GDM1 (cell line): ENCODE results near the gene SMIM20.
"Not testable (repeated sequence)": the region's sequence is repeated elsewhere in the genome, so short reads cannot be mapped to it uniquely, and the experiment has no call there.

Experiments
- DNase-seq: peaks from one replicate; lab custom pipeline; 2025; lab: John Stamatoyannopoulos, UW

The SMIM20 gene

GRCh38 chr4:25913851-25914669 is at the start of gene SMIM20:
TSS of gene SMIM20 (plus strand) at chr4:25914220. CDS start at chr4:25914314, 94 bp downstream.
- peak; percentile 82 for DNase-seq

- no peak for DNase-seq
Measured at GRCh38 chr4:25865586-25865985, 48.4 kb upstream of the SMIM20 start.

- not testable (repeated sequence) for DNase-seq
Measured at GRCh38 chr4:25866401-25866800, 47.6 kb upstream of the SMIM20 start.

- no peak for DNase-seq
Measured at GRCh38 chr4:25867781-25868294, 46.2 kb upstream of the SMIM20 start.

- DNase-seq = no peak
Measured at GRCh38 chr4:25870081-25870480, 43.9 kb upstream of the SMIM20 start.

- DNase-seq = no peak
Measured at GRCh38 chr4:25872851-25873631, 41.0 kb upstream of the SMIM20 start.

- DNase-seq = no peak
Measured at GRCh38 chr4:25873632-25874129, 40.3 kb upstream of the SMIM20 start.

- no peak for DNase-seq
Measured at GRCh38 chr4:25874655-25875054, 39.4 kb upstream of the SMIM20 start.

- no peak for DNase-seq
Measured at GRCh38 chr4:25875281-25875745, 38.7 kb upstream of the SMIM20 start.

- no peak for DNase-seq
Measured at GRCh38 chr4:25878676-25879075, 35.3 kb upstream of the SMIM20 start.

- DNase-seq = no peak
Measured at GRCh38 chr4:25879091-25879584, 34.9 kb upstream of the SMIM20 start.

- no peak for DNase-seq
Measured at GRCh38 chr4:25879587-25879986, 34.4 kb upstream of the SMIM20 start.

- DNase-seq = no peak
Measured at GRCh38 chr4:25879991-25880651, 33.9 kb upstream of the SMIM20 start.

GRCh38 chr4:25881193-25881592 is 32.8 kb upstream of the SMIM20 start:
- DNase-seq = no peak

GRCh38 chr4:25882226-25882625 is 31.8 kb upstream of the SMIM20 start:
- DNase-seq = no peak

- DNase-seq = no peak
Measured at GRCh38 chr4:25883565-25883964, 30.5 kb upstream of the SMIM20 start.

- no peak for DNase-seq
Measured at GRCh38 chr4:25884031-25884782, 29.8 kb upstream of the SMIM20 start.

GRCh38 chr4:25888781-25889180 is 25.2 kb upstream of the SMIM20 start:
- DNase-seq = no peak

- DNase-seq = no peak
Measured at GRCh38 chr4:25889589-25890503, 24.2 kb upstream of the SMIM20 start.
